Left lobe of liver (tissue), 2 donors: ENCODE data around the gene SH3GL1. TPM values are rescaled to one million over a fixed set of nuclear protein-coding genes. Genes with fewer than 3 reads are reported as not detected.
A peak's percentile ranks its signal among the peaks of the same experiment; 100 is the strongest.

Experiments used
- ATAC-seq: fragments of 200-7000 bp; cut with Tn5 transposase; one replicate; pipeline ENCODE4 v1.9.1; 2020; ENCODE audit warnings: mild to moderate bottlenecking, moderate library complexity
- DNase-seq: peaks from one replicate; pipeline ENCODE4 v3.0.0-alpha.2; 2020; ENCODE audit warnings: low spot score
- total RNA-seq: library from RNA; stranded (reverse); gene quantifications from one replicate; pipeline ENCODE4 v1.2.1, GENCODE V29; 2021
- donor health status: DM: no; HTN: no; CAD: no; lungs with moderate emphysema.
- donor health status: DM: no; HTN: yes; CAD: no.

SH3GL1 gene
- total RNA-seq, 1 donor from 2014 or later, result 30.2 TPM

- ATAC-seq (no peak), DNase-seq (no peak)
Observed at GRCh38 chr19:4365791-4366665, 34.3 kb downstream of the SH3GL1 start.

GRCh38 chr19:4365341-4365740, 35.0 kb downstream of the SH3GL1 start:
- ATAC-seq, result no peak

DNA sequence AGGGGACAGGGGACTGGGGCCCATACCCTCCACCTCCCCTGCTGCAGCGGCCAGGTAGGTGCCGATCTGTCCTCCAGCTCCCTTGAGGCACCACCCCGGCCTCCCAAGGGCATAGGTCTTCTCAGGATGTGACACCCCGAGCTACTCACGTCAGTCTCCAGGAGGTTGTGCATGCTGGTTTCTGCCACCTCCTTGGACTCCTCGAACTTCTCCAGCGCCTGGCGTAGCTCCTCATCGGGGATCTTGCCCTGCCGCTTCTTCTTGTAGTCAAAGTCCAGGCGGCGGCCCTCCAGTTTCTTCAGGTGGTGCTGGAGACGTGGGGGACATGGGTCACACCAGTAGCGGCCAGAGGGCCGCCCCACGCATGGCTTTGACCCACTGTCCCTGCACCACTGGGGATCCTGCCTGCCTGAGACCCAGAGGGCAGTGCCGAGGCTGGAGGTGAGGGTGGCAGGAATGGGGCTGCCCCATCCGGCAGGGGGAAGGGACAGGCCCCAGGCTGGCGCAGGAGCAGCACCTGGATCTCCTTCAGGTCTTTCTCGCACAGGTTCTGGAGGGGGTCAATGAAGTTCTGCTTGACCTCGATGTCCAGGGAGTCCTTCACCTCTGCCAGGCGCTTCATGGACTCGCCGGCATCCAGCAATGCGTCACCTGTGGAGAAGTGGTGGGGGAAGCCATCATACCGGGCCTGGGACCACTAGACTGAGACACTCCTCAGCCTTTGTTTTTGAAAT, 36.6 kb downstream of the SH3GL1 start:
- ATAC-seq (no peak), DNase-seq (no peak)

More at GRCh38 chr19:4365341-4365740, 35.0 kb downstream of the SH3GL1 start:
- no peak for DNase-seq

GRCh38 chr19:4362831-4363545, 37.4 kb downstream of the SH3GL1 start:
- peak; percentile 5 for ATAC-seq

GRCh38 chr19:4362101-4362828, 38.1 kb downstream of the SH3GL1 start:
- no peak for DNase-seq
- ATAC-seq, result peak; percentile 2

More at GRCh38 chr19:4362831-4363545, 37.4 kb downstream of the SH3GL1 start:
- DNase-seq, result peak; percentile 50

DNA sequence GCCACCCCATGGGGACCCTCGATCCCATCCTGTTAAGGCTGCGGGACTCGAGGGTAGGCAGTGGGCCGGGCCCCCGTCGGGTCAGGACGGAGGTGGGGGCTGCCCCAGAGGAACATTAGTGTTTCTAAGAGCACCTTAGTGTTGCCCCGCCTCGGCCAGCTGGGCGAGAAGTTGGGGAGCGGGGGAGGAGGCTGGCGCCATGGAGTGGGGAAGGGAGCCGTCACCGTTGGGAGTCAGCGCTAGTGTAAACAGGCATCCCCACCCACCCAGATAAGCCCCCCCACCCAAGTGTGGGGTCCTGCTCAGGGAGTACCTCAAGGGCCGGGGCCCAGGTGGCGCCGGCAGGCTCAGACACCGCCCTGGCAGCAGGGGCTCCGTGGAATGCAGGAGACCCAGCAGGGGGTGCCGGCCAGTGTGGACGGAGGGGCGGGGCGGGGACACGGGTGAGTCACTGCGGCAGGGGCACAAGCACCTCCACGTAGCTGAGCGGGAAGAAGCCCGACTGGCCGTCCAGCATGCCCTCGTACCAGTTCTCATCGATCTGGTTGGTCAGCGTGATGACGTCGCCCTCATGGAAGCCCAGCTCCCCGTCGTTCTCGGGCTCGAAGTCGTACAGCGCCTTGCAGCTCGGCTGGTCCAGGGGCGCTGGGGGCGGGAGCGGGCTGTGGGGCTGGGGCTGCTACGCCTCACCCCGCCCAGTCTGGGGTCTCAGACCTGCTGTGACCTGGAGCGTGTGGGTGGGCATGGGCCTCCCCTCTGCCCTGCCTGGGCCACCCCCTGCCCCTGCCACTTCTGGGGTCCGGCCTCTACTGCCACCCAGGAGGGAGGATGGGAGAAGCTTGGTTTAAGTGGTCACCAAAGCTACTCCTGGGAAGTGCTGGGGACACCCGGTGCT, 38.9 kb downstream of the SH3GL1 start:
- no peak for ATAC-seq

GRCh38 chr19:4360641-4361151, 39.7 kb downstream of the SH3GL1 start:
- ATAC-seq, result peak; percentile 17
- DNase-seq, result no peak

More for the DNA sequence above, 38.9 kb downstream of the SH3GL1 start:
- DNase-seq, result no peak

GRCh38 chr19:4360081-4360569, 40.2 kb downstream of the SH3GL1 start:
- no peak for ATAC-seq
- no peak for DNase-seq

DNA sequence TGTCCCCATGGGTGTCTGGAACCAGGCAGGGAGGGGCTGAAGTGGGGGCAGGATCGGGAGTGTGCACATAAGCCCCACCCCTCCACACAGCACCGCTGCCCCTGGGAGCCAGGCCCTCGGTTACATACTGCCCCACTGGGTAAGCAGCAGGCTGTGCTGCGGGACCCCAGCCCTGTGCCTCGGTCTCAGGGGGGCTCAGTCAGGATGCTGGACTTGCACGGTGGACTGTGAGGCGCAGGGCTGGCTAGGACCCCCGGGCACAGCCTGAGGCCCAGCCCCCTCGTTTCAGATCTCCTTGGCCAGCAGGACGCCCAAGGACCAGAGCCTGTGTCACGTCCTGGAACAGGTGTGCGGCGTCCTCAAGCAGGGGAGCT, 40.7 kb downstream of the SH3GL1 start:
- no peak for DNase-seq
- ATAC-seq, result peak; percentile 4

GRCh38 chr19:4358709-4359626, 41.4 kb downstream of the SH3GL1 start:
- ATAC-seq (no peak), DNase-seq (no peak)

GRCh38 chr19:4357921-4358326, 42.4 kb downstream of the SH3GL1 start:
- ATAC-seq (no peak), DNase-seq (no peak)

DNA sequence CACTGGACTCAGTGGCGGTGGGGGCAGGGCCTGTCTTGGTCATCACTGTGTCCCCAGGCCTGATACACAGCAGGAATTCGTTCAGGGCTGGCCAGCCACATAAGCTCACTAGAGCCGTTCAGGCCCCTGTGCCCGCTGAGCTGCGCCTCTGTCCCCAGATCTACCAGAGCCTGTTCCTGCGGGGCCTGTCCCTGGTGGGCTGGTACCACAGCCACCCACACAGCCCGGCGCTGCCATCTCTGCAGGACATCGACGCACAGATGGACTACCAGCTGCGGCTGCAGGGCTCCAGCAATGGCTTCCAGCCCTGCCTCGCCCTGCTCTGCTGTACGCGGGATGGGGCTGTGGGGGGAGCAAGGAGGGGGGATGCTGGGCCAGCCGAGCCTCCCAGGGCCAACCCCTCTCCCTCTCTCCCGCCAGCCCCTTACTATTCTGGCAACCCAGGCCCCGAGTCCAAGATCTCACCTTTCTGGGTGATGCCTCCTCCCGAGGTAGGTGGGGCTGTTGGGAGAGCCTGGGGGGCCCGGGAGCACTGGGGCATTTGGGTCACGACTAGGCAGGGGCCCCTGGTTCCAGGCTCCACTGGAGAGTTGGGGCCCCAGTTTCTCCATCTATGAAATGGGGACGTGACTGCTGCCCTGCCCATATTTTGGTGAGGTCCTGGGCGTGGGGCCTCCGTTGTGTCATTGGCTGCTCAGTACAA, 43.1 kb downstream of the SH3GL1 start:
- ATAC-seq, result no peak
- no peak for DNase-seq

DNA sequence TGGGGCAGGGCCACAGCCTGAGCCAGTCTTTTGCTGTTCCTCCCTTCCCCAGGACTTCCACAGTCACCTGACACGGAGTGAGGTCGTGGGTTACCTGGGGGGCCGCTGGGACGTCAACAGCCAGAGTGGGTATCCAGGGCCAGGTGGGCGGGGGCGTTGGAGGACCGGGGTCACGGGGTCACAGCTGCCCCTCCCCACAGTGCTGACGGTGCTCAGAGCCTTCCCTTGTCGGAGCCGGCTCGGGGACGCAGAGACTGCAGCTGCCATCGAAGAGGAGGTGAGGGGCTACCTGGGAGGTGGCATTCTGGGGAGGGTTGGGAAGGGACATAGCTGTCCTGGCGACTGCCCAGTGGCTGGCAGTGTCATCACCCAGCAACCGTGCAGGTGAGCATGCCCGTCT, 45.5 kb downstream of the SH3GL1 start:
- DNase-seq (no peak), ATAC-seq (no peak)

GRCh38 chr19:4354282-4354681, 46.1 kb downstream of the SH3GL1 start:
- DNase-seq (no peak), ATAC-seq (no peak)

GRCh38 chr19:4352701-4353121, 47.6 kb downstream of the SH3GL1 start:
- DNase-seq (no peak), ATAC-seq (peak; percentile 70)

GRCh38 chr19:4350726-4351125, 49.6 kb downstream of the SH3GL1 start:
- no peak for ATAC-seq
- DNase-seq, result no peak

DNA sequence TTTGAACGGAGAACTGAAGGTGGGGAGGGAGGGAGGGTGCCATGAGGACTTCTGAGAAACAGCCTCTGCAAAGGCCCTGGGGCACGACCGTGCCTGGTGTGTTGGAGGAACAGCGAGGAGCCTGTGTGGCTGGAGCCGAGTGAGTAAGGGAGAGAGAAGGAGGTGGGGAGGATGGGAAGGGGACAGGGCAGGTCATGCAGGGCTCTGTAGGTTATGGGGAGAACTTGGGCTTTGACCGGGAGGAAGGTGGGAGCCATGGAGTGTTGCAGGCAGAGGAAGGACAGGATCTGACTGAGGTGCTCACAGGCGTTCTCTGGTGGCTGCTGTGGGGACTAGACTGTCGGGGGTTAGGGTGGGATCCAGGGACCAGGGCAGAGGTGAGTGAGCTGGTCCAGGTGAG, 50.2 kb downstream of the SH3GL1 start:
- ATAC-seq (no peak), DNase-seq (no peak)
